GM21367 (cell line): ENCODE data around the gene ADGRB3.
"Not testable (repeated sequence)": the region's sequence is repeated elsewhere in the genome, so short reads cannot be mapped to it uniquely, and the experiment has no call there.

ENCODE experiments used
- ATAC-seq: cut with Tn5 transposase; IDR thresholded peaks from one replicate; pipeline ENCODE4 v1.9.1; 2021; ENCODE audit not compliant: unreplicated experiment

ADGRB3 gene

GRCh38 chr6:69102416-69102815 is 467.3 kb downstream of the ADGRB3 start:
- no peak for ATAC-seq

GRCh38 chr6:69105288-69105687 is 470.2 kb downstream of the ADGRB3 start:
- no peak for ATAC-seq

- ATAC-seq = no peak
Measured at GRCh38 chr6:69106511-69106910, 471.4 kb downstream of the ADGRB3 start.

- ATAC-seq = no peak
Measured at GRCh38 chr6:69111301-69111700, 476.2 kb downstream of the ADGRB3 start.

- ATAC-seq = no peak
Measured at GRCh38 chr6:69116658-69117057, 481.6 kb downstream of the ADGRB3 start.

- ATAC-seq = not testable (repeated sequence)
Measured at GRCh38 chr6:69121461-69122406, 486.7 kb downstream of the ADGRB3 start.

GRCh38 chr6:69122407-69122773 is 487.3 kb downstream of the ADGRB3 start:
- ATAC-seq = no peak

GRCh38 chr6:69128411-69128810 is 493.3 kb downstream of the ADGRB3 start:
- no peak for ATAC-seq

- ATAC-seq = no peak
Measured at GRCh38 chr6:69129046-69129445, 494.0 kb downstream of the ADGRB3 start.

- ATAC-seq = no peak
Measured at GRCh38 chr6:69135927-69136326, 500.8 kb downstream of the ADGRB3 start.

GRCh38 chr6:69138148-69138547 is 503.1 kb downstream of the ADGRB3 start:
- no peak for ATAC-seq

GRCh38 chr6:69138893-69139494 is 503.9 kb downstream of the ADGRB3 start:
- no peak for ATAC-seq

GRCh38 chr6:69145062-69145461 is 510.0 kb downstream of the ADGRB3 start:
- ATAC-seq = no peak

- ATAC-seq = no peak
Measured at GRCh38 chr6:69146385-69146784, 511.3 kb downstream of the ADGRB3 start.

GRCh38 chr6:69155467-69155866 is 520.4 kb downstream of the ADGRB3 start:
- no peak for ATAC-seq

- no peak for ATAC-seq
Measured at GRCh38 chr6:69162811-69163210, 527.7 kb downstream of the ADGRB3 start.

GRCh38 chr6:69164564-69165229 is 529.6 kb downstream of the ADGRB3 start:
- no peak for ATAC-seq

- peak; percentile 47 for ATAC-seq
Measured at GRCh38 chr6:69179681-69180080, 544.6 kb downstream of the ADGRB3 start.

- no peak for ATAC-seq
Measured at GRCh38 chr6:69180361-69181067, 545.4 kb downstream of the ADGRB3 start.

- no peak for ATAC-seq
Measured at GRCh38 chr6:69181964-69182363, 546.9 kb downstream of the ADGRB3 start.

- no peak for ATAC-seq
Measured at GRCh38 chr6:69185276-69185675, 550.2 kb downstream of the ADGRB3 start.
